ENCODE results near the gene ZNF594. TPM values are rescaled to one million over a fixed set of nuclear protein-coding genes. Genes with fewer than 3 reads are reported as not detected.

Gene ZNF594
- total and polyA plus RNA-seq, 2 of the 8 experiments (the other 6 are each of a cell fraction or from before 2014, with no cell fraction given) = 3.6 to 14.3 TPM

DNA sequence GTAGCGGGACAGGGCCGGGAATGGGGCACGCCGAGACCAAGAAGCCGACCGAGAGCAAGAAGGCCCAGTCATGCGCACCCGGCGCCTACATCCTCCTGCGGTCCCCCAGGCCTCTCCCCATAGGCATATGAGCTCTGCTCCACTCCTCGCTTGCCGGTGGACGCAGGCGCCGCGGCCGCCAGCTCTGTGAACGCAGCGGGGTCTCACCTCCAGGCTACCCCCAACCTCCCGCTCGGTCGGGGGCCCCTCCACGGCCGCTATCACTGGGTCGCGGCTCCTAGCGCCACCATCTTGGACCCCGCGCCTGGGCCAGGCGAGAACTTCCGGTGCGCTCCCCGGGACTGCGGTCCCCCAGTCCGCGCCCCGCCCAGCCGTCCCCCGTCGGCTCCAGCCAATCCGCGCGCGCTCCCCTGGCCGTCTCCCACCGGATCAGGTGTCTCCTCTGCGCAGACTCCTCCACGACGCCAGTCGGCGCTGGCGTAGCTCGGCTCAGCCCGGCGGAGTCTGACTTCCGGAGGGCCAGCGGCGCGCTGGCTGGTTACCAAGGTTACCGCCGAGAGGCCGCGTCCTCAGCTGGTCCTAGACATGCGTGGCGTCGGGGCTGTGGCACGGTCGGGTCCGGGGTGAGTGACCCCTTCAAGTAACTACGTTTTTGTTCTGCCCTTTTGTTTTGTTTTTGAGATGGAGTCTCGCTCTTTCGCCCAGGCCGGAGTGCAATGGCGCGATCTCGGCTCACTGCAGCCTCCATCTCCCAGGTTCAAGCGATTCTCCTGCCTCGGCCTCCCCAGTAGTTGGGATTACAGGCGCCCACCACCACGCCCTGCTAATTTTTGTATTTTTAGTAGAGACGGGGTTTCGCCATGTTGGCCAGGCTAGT is at the start of gene ZNF594 (continued):
- TF ChIP-seq, protein P1, sequence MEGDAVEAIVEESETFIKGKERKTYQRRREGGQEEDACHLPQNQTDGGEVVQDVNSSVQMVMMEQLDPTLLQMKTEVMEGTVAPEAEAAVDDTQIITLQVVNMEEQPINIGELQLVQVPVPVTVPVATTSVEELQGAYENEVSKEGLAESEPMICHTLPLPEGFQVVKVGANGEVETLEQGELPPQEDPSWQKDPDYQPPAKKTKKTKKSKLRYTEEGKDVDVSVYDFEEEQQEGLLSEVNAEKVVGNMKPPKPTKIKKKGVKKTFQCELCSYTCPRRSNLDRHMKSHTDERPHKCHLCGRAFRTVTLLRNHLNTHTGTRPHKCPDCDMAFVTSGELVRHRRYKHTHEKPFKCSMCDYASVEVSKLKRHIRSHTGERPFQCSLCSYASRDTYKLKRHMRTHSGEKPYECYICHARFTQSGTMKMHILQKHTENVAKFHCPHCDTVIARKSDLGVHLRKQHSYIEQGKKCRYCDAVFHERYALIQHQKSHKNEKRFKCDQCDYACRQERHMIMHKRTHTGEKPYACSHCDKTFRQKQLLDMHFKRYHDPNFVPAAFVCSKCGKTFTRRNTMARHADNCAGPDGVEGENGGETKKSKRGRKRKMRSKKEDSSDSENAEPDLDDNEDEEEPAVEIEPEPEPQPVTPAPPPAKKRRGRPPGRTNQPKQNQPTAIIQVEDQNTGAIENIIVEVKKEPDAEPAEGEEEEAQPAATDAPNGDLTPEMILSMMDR (IDR thresholded peaks at IDR 0.05; ENCODE audit: control extremely low read depth in 1 of 3, insufficient read depth in 1 of 3, low read depth in 1 of 3, low read length in 3 of 3) = peak; percentile 77 to 88 (median 81)
- no peak for TF ChIP-seq GTF2F1 (IDR thresholded peaks at IDR 0.05; ENCODE audit: borderline replicate concordance, low read depth, low read length)
- no peak for TF ChIP-seq POU5F1 (IDR thresholded peaks at IDR 0.05; ENCODE audit: low read depth, low read length)
- TF ChIP-seq PHF8 (conservative IDR thresholded peaks at IDR 0.05; ENCODE audit: low read depth, low read length) = peak; percentile 100
- TF ChIP-seq KDM5A (IDR thresholded peaks at IDR 0.05; ENCODE audit: low read length) = peak; percentile 75
- peak in 1 of 2 experiments; percentile 32; a peak in 3 of 4 replicates for TF ChIP-seq RAD21 (IDR thresholded peaks at IDR 0.05 in 1 of 2, conservative IDR thresholded peaks at IDR 0.05 in 1 of 2; ENCODE audit: low read depth in 2 of 2, low read length in 2 of 2)
- TF ChIP-seq HDAC6 (IDR thresholded peaks at IDR 0.05; ENCODE audit: low read depth, low read length) = no peak
- TF ChIP-seq SP4 (IDR thresholded peaks at IDR 0.05; ENCODE audit: low read length) = 0 out of 2 replicates have a peak, but pooled peaks have one; percentile 52
- TF ChIP-seq BACH1 (IDR thresholded peaks at IDR 0.05; ENCODE audit: low read length) = peak; percentile 91
- TF ChIP-seq, protein P2, sequence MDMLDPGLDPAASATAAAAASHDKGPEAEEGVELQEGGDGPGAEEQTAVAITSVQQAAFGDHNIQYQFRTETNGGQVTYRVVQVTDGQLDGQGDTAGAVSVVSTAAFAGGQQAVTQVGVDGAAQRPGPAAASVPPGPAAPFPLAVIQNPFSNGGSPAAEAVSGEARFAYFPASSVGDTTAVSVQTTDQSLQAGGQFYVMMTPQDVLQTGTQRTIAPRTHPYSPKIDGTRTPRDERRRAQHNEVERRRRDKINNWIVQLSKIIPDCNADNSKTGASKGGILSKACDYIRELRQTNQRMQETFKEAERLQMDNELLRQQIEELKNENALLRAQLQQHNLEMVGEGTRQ (IDR thresholded peaks at IDR 0.05; ENCODE audit: low read length) = no peak
- TF ChIP-seq CBX5 (IDR thresholded peaks at IDR 0.05; ENCODE audit: low read depth, low read length) = no peak
- no peak for TF ChIP-seq CHD1 (IDR thresholded peaks at IDR 0.05; ENCODE audit: low read depth, low read length)
- no peak for TF ChIP-seq FOSL1 (IDR thresholded peaks at IDR 0.05; ENCODE audit: insufficient read depth, low read depth, low read length)
- no peak for TF ChIP-seq SP1 (IDR thresholded peaks at IDR 0.05; ENCODE audit: low read depth, low read length)
- TF ChIP-seq CEBPB (IDR thresholded peaks at IDR 0.05; ENCODE audit: low read depth, low read length) = no peak
- peak; percentile 57 to 91; a peak in 2 of 4 replicates for TF ChIP-seq SIN3A (conservative IDR thresholded peaks at IDR 0.05 in 1 of 2, IDR thresholded peaks at IDR 0.05 in 1 of 2; ENCODE audit: low read depth in 1 of 2, low read length in 2 of 2)
- TF ChIP-seq, protein P3, sequence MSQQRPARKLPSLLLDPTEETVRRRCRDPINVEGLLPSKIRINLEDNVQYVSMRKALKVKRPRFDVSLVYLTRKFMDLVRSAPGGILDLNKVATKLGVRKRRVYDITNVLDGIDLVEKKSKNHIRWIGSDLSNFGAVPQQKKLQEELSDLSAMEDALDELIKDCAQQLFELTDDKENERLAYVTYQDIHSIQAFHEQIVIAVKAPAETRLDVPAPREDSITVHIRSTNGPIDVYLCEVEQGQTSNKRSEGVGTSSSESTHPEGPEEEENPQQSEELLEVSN (IDR thresholded peaks at IDR 0.05) = peak; percentile 49; the same call in 1 of the 2 replicates
- TF ChIP-seq, protein P4, sequence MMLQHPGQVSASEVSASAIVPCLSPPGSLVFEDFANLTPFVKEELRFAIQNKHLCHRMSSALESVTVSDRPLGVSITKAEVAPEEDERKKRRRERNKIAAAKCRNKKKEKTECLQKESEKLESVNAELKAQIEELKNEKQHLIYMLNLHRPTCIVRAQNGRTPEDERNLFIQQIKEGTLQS (IDR thresholded peaks at IDR 0.05; ENCODE audit: insufficient read depth, low read depth, low read length) = no peak

Data from H1 (cell line).